Activated CD8-positive, alpha-beta T cell treated with anti-CD3 and anti-CD28 coated beads for 36 hours (primary cell): ENCODE measurements around the gene MYO3B. TPM values are rescaled to one million over a fixed set of nuclear protein-coding genes. Genes with fewer than 3 reads are reported as not detected.

ENCODE experiments used
- ATAC-seq: fragments of 200-7000 bp; cut with Tn5 transposase; one replicate; pipeline ENCODE4 v1.10.0; 2021; ENCODE audit warnings: mild to moderate bottlenecking, moderate library complexity
- CTCF ChIA-PET: fragments of 350-600 bp; sonication (Branson Sonifier 250); formaldehyde crosslinking; loops from one replicate; lab custom pipeline; 2021; ENCODE audit warnings: antibody characterized with exemption; lab: Charles Lee
- POLR2A ChIA-PET: fragments of 350-600 bp; sonication (Branson Sonifier 250); formaldehyde crosslinking; loops from one replicate; lab custom pipeline; 2021; ENCODE audit warnings: antibody characterized with exemption; lab: Charles Lee
- DNase-seq: peaks from one replicate; pipeline ENCODE4 v3.0.0-alpha.2; 2020
- H3K27ac Mint-ChIP-seq: one replicate; pipeline ENCODE4 v1.8.0; 2021; ENCODE audit warnings: mild to moderate bottlenecking, mixed read lengths
- H3K27me3 Mint-ChIP-seq: one replicate; pipeline ENCODE4 v1.8.0; 2021; ENCODE audit warnings: mixed read lengths
- H3K36me3 Mint-ChIP-seq: one replicate; pipeline ENCODE4 v1.8.0; 2021; ENCODE audit warnings: low read depth, mixed read lengths
- H3K4me1 Mint-ChIP-seq: one replicate; pipeline ENCODE4 v1.8.0; 2021; ENCODE audit warnings: low read depth, mixed read lengths
- H3K4me3 Mint-ChIP-seq: one replicate; pipeline ENCODE4 v1.8.0; 2021; ENCODE audit warnings: mild to moderate bottlenecking, moderate library complexity, mixed read lengths
- H3K9me3 Mint-ChIP-seq: one replicate; pipeline ENCODE4 v1.8.0; 2021; ENCODE audit warnings: mixed read lengths
- CTCF ChIP-seq: fragments of 200-600 bp; IDR thresholded peaks from one replicate; pipeline ENCODE4 v1.8.0; 2022; ENCODE audit warnings: antibody characterized with exemption, mild to moderate bottlenecking
- intact Hi-C: fragments of 100-400 bp; cut with micrococcal nuclease; formaldehyde crosslinking; loops from one replicate; pipeline ENCODE4 v1.10.0; 2022
- total RNA-seq, 2 experiments: library from RNA; stranded (reverse); gene quantifications; one replicate each; pipeline ENCODE4 v1.2.3, GENCODE V29; 2021

Gene MYO3B
- total RNA-seq, 2 experiments from 2014 or later = 0.09 to 0.20 TPM

- DNase-seq = no peak
- TF ChIP-seq CTCF = no peak
- ATAC-seq = no peak
- ChIA-PET CTCF (interaction anchor here (0.8 to 3.2 kb wide), 4 partner anchors 10 to 655 kb away, joined by 4 to 18 read pairs (median 8); no protein-coding TSS in a partner anchor), POLR2A (no interaction called here)
- intact Hi-C loops = loop anchor here (10.0 kb wide), 1 partner anchor 347 kb away; no protein-coding TSS in a partner anchor
- Mint-ChIP-seq H3K9me3 (no peaks in the 10 kb centered on the region), H3K27ac (no peak overlapping the region), H3K27me3 (peaks cover 16% of the 10 kb centered on the region), H3K4me1 (no peaks in the 10 kb centered on the region), H3K36me3 (no peaks in the 10 kb centered on the region), H3K4me3 (no peak overlapping the region)
These were observed 59.7 kb downstream of the MYO3B start for GRCh38 chr2:170237572-170238120.

- intact Hi-C loops = loop anchor here (10.0 kb wide), 1 partner anchor 346 kb away; no protein-coding TSS in a partner anchor
These were observed 60.8 kb downstream of the MYO3B start for GRCh38 chr2:170238776-170239175.

GRCh38 chr2:170240629-170241028 is 62.7 kb downstream of the MYO3B start:
- Mint-ChIP-seq H3K4me3 (no peak overlapping the region), H3K27me3 (peaks cover 21% of the 10 kb centered on the region), H3K4me1 (no peaks in the 10 kb centered on the region), H3K36me3 (no peaks in the 10 kb centered on the region), H3K9me3 (no peaks in the 10 kb centered on the region), H3K27ac (no peak overlapping the region)
- TF ChIP-seq CTCF = no peak
- POLR2A ChIA-PET = no interaction called here
- DNase-seq (no peak), ATAC-seq (no peak)
- intact Hi-C loops = loop anchor here (5.0 kb wide), 1 partner anchor 567 kb away; no protein-coding TSS in a partner anchor
- CTCF ChIA-PET = interaction anchor here (1.5 kb wide), 1 partner anchor 10 kb away, joined by 3 read pairs; no protein-coding TSS in a partner anchor

More at GRCh38 chr2:170238776-170239175, 60.8 kb downstream of the MYO3B start:
- DNase-seq (no peak), ATAC-seq (no peak)
- POLR2A ChIA-PET = no interaction called here
- no peak overlapping the region for H3K27ac Mint-ChIP-seq
- no peaks in the 10 kb centered on the region for H3K9me3 Mint-ChIP-seq
- CTCF ChIA-PET = interaction anchor here (1.2 to 1.5 kb wide), 3 partner anchors 170 to 577 kb away, joined by 3 to 5 read pairs (median 4); no protein-coding TSS in a partner anchor
- no peaks in the 10 kb centered on the region for H3K4me1 Mint-ChIP-seq
- no peak overlapping the region for H3K4me3 Mint-ChIP-seq
- H3K27me3 Mint-ChIP-seq = peaks cover 15% of the 10 kb centered on the region
- TF ChIP-seq CTCF = no peak
- no peaks in the 10 kb centered on the region for H3K36me3 Mint-ChIP-seq

- CTCF ChIA-PET = no interaction called here
These were observed 63.8 kb downstream of the MYO3B start for GRCh38 chr2:170241756-170242155.

More at GRCh38 chr2:170241756-170242155, 63.8 kb downstream of the MYO3B start:
- Mint-ChIP-seq H3K9me3 (no peaks in the 10 kb centered on the region), H3K36me3 (no peaks in the 10 kb centered on the region), H3K4me3 (no peak overlapping the region), H3K4me1 (no peaks in the 10 kb centered on the region), H3K27ac (no peak overlapping the region), H3K27me3 (peaks cover 22% of the 10 kb centered on the region)
- POLR2A ChIA-PET = no interaction called here
- TF ChIP-seq CTCF = no peak
- ATAC-seq (no peak), DNase-seq (no peak)
- intact Hi-C loops = loop anchor here (5.0 kb wide), 1 partner anchor 566 kb away; no protein-coding TSS in a partner anchor
